Suppressor macrophage (primary cell): ENCODE data around the gene CARS1.
A peak's percentile ranks its signal among the peaks of the same experiment; 100 is the strongest.

Source experiments
- DNase-seq, 4 experiments: peaks; one replicate each; pipeline ENCODE4 v3.0.0-alpha.2; 2020 to 2022

Gene CARS1

GRCh38 chr11:3037040-3037944 is 19.9 kb downstream of the CARS1 start:
- peak; percentile 85 to 94 (median 90) for DNase-seq

- DNase-seq: peak; percentile 59 to 88 (median 78)
Observed at GRCh38 chr11:3036419-3036818, 20.8 kb downstream of the CARS1 start.

GRCh38 chr11:3035333-3035732 is 21.9 kb downstream of the CARS1 start:
- DNase-seq: no peak

DNA sequence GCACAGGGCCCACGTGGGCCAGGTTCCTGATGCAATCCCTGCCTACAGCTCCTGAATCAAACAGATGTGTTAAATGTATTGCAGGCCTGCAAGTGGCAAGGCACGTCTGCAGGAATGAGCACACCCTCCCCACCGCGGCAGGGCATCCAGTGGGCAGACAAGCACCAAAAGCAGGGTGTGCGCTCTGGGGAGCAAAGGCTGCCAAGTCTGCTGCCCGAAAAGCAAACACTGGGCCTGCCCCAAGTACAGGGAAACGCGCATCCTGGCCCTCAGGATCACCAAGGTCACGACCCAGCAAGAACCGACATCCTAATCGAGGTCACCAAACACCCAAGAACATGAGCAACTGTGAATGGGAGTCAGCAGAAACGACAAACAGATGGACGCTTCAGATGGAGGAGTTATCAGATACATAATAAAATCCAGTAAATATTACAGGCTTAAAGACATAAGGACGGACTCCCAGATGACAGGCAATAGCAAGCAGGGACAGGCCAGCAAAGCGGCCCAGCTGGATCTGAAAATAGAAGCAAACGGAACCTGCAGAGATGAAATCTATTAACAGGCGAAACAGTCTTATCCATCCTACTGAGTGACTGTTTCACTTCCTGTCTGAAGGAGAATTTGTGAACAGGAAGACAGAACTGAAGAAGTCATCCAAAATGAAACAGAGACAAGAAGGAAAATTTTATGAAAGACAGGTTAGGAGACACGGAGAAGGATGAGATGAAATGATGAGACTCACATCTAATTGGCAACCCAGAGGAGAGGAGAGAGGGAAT is 26.7 kb downstream of the CARS1 start:
- DNase-seq: peak in 3 of 4 experiments; percentile 19 to 62 (median 60)

- DNase-seq: no peak
Observed at GRCh38 chr11:3028813-3029212, 28.4 kb downstream of the CARS1 start.

DNA sequence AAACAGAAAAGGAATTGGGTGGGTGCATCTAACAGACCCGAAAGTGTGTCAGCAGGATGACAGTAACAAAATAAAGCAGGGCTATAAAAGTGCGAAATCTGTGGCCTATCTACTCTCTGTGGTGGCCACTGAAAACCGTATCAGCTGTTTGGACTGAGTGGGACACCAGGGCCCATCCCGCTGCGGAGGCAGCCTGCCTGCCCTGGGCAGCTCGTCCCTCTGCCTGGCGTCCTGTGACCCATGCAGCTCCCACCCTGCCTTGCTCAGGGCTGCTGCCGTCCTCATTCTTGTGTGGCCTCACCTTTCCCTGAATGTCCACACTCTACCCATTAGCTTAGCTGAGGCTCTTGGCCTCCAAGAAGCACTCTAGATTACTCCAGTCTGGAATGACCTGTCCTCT is 30.4 kb downstream of the CARS1 start:
- no peak for DNase-seq

DNA sequence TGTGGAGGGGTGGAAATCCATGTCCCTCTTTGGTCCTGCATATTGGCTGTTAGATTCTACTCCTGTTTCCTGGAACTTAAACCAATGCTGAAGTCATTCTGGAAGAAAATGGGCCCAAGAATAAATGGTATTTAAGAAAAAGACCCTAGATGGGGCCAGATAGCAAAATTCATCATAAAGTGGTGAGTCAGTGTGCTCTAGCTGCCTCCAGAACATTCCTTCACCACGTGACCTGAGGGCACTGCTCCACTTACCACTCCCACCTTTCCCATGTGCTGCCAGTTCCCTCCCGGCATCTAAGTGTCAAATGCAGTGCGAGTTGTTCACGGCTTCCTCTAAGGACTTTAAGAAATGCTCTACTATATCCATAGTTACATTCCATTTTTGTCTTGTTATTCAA is 34.2 kb downstream of the CARS1 start:
- DNase-seq: peak; percentile 12 to 36 (median 28)

DNA sequence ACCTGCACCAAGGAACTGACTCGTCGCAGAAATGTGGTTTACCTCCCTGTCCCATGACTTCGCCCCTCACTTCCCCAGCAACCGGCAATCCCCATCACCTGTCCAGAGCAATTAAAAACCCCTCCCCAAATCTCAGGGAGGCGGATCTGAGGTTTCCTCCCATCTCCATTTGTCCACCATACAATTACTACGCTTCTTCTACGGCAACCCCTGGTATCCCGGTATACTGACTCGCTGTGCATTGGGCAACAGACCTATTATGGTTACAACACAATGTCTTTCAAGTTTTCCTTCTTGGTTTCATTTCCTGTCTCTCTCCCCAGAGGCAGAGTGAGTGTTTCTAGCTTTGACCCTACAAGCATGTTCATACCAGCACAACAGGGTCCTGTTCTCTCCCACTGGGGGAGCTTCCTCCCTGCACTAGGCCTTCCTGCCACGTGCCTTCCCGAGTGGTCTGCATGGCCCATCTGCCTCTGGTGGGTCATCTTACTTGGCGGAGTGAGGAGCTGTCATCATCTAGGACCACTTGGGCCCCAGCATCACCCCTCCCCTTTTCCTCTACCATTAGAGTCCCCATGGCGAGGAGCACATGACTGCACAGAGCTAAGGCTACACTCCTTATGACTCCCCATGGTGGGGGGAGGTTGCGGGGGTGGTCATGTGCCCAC is 34.8 kb downstream of the CARS1 start:
- DNase-seq: peak; percentile 59 to 87 (median 72)

DNA sequence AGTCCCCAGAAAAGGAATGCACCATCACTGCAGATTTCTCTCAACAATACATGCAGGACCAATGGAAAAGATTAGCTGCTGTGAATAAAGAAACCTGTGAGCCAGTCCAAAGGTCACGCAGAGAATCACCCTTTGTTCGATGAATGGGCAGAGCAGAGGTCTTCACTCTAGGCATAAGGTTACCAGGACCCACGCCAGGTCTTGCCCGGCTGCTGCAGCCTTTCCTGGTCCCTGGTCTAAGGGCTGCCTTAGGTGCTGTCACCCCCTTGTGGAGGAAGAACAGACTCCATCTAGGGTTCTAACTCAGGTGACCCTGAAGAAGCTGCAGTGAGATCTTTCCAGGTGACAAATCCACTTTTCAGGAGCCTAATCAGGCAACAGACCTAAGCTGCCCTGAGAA is 36.1 kb downstream of the CARS1 start:
- peak in 3 of 4 experiments; percentile 9 to 32 (median 10) for DNase-seq

- DNase-seq: no peak
Observed at GRCh38 chr11:3020011-3020410, 37.2 kb downstream of the CARS1 start.

GRCh38 chr11:3018596-3018995 is 38.6 kb downstream of the CARS1 start:
- DNase-seq: no peak

DNA sequence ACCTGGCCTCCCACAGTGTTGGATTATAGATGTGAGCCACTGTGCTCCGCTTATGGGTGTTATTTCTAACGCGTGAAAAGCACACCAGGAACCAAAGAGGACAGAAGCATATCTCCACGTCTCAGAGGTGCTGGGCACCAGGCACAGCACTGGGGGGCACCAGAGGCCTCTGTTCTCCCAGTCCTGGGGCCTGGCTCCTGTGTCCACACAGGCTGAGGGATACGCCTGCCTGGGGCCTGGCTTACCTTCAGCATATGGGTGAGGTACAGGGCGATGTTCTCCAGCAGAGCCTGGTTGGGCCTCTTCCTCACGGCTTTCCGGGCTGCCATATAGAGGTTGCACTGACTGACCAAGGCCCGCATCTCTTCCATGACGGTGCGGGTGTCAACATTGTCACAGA is 40.4 kb downstream of the CARS1 start:
- no peak for DNase-seq

DNA sequence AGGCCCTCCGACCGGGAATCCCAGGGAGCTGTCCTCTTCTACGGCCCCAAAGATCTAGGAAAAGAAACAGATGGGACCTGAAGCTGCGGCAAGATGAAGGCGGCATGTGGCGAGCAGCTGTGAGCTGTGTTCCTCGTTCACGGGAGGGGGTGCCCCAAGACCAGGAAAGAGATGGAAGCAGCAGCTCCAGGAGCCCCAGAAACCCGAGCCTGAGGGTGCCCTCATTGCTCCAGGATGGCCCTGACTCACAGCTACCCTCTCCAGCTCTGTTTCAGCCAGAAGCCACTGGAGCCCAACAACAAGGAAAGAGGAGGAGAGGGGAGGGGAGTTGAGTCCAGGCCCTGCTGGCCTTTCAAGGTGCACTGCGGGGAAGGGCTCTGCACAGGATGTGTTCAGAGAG is 41.4 kb downstream of the CARS1 start:
- DNase-seq: no peak

- no peak for DNase-seq
Observed at GRCh38 chr11:3014943-3015342, 42.3 kb downstream of the CARS1 start.

DNA sequence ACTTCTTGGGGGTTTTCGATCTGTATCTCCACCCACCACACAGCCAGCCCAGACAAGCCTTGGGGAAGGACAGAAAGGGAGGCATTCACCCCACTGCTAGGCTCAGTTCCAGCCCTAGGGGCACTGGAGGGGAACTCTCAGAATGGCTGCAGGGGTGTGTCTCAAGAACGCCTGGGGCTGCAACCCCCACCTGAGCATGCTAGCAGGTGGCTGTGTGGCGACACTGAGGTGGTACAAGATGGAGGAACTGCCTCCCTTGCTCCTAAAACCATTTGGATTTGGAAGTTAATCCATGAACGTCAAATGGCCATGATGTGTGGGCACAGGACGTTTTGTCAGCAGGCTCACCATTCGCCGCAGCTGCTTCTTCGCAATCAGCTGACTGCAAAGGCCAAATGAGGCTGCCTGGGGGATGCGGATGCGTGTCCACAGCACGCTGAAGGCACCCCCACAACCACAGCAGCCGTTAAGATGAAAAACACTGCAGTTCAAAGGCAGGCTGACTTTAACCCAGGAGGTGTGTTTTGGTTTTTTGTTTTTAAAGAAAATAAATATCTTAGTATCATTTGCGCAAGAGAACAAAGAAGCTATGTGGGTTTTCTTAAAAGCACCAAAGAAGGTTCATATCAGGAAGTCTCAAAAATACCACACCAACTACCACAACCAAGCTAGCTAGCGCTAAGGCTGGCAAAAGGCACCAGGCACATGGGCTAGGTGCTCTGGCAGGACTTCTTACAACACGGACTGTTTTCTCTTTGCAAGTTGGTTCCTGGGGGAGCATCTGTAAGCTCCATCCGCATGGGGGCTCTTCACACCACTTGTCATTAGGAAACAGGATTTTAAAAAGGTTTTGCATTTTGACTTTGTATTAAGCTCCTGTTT is 42.9 kb downstream of the CARS1 start:
- no peak for DNase-seq

DNA sequence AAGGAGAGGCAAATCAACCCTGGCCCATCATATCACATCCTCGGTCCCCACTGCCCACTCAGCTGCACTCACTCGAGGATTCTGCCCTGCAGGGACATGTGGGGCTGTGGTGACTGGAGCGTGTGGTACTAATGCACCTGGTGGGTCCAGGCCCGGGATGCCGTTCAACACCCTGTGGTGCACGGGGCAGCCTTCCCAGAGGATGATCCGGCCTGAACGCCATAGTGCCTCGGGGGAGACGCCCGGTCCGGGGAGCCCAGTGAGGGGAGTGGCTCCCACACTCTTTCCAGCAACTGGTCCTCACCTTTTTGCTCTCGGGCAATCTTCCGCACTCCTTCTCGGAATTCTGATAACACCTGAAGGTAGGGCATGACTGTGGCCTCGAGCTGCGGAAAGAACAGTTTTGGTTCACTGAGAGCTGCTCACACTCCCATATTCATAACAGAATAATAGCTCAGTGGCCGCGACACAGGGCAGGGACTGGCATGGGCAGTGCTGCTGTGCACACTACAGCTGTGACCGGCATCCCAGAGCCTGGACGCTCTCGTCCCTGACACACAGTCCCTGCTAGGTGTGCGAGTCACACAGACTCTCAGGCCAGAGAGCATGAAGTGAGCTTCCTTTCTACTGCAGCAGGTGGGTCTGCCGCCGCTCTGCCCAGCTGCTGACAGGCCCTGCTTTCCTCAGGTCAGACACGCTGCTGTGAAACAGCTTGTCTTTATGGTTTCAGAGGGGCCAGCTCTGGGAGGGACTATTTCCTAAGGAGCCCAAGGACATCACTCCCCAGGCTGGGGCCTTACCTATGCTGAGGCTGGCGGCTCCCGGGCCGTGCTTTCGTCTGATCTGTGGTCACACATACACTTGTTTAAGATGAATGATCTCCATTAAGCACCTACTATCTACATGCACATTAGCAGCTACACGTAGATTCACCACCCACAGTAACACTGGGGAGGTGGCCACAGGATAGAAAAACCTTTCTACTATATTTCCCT is 45.0 kb downstream of the CARS1 start:
- no peak for DNase-seq

GRCh38 chr11:3010521-3011275 is 46.5 kb downstream of the CARS1 start:
- DNase-seq: peak; percentile 13 to 54 (median 33)

- no peak for DNase-seq
Observed at GRCh38 chr11:3010004-3010403, 47.2 kb downstream of the CARS1 start.

GRCh38 chr11:3009481-3009880 is 47.7 kb downstream of the CARS1 start:
- DNase-seq: no peak

GRCh38 chr11:3008746-3009336 is 48.4 kb downstream of the CARS1 start:
- no peak for DNase-seq
